GM18499 (cell line): ENCODE data around the gene MALL.
"Not testable (repeated sequence)": the region's sequence is repeated elsewhere in the genome, so short reads cannot be mapped to it uniquely, and the experiment has no call there.

Experiments
- ATAC-seq: cut with Tn5 transposase; IDR thresholded peaks from one replicate; pipeline ENCODE4 v1.9.1; 2021; ENCODE audit warnings: moderate number of reproducible peaks; ENCODE audit not compliant: insufficient read depth, unreplicated experiment

Gene MALL

GRCh38 chr2:110100480-110100879 is 15.1 kb downstream of the MALL start:
- no peak for ATAC-seq

- no peak for ATAC-seq
Observed at GRCh38 chr2:110099471-110100225, 16.0 kb downstream of the MALL start.

GRCh38 chr2:110099038-110099425 is 16.6 kb downstream of the MALL start:
- ATAC-seq: no peak

- ATAC-seq: no peak
Observed at GRCh38 chr2:110097506-110098220, 18.0 kb downstream of the MALL start.

GRCh38 chr2:110095994-110096633 is 19.5 kb downstream of the MALL start:
- ATAC-seq: no peak

- ATAC-seq: not testable (repeated sequence)
Observed at GRCh38 chr2:110094884-110095534, 20.6 kb downstream of the MALL start.

GRCh38 chr2:110093924-110094323 is 21.7 kb downstream of the MALL start:
- not testable (repeated sequence) for ATAC-seq

- ATAC-seq: not testable (repeated sequence)
Observed at GRCh38 chr2:110090164-110090563, 25.5 kb downstream of the MALL start.

GRCh38 chr2:110083757-110084156 is 31.9 kb downstream of the MALL start:
- ATAC-seq: not testable (repeated sequence)

GRCh38 chr2:110083162-110083561 is 32.5 kb downstream of the MALL start:
- ATAC-seq: not testable (repeated sequence)

- ATAC-seq: not testable (repeated sequence)
Observed at GRCh38 chr2:110078104-110078503, 37.5 kb downstream of the MALL start.

- not testable (repeated sequence) for ATAC-seq
Observed at GRCh38 chr2:110075896-110076295, 39.7 kb downstream of the MALL start.

- not testable (repeated sequence) for ATAC-seq
Observed at GRCh38 chr2:110069869-110070268, 45.8 kb downstream of the MALL start.

- ATAC-seq: not testable (repeated sequence)
Observed at GRCh38 chr2:110068153-110068552, 47.5 kb downstream of the MALL start.

GRCh38 chr2:110062332-110062731 is 53.3 kb downstream of the MALL start:
- not testable (repeated sequence) for ATAC-seq

GRCh38 chr2:110060550-110060949 is 55.1 kb downstream of the MALL start:
- not testable (repeated sequence) for ATAC-seq

GRCh38 chr2:110059694-110060358 is 55.8 kb downstream of the MALL start:
- ATAC-seq: not testable (repeated sequence)

- not testable (repeated sequence) for ATAC-seq
Observed at GRCh38 chr2:110059009-110059693, 56.5 kb downstream of the MALL start.

GRCh38 chr2:110058034-110058433 is 57.6 kb downstream of the MALL start:
- not testable (repeated sequence) for ATAC-seq
